DND-41 (cell line): ENCODE results near the gene CARNS1.
A peak's percentile ranks its signal among the peaks of the same experiment; 100 is the strongest.

Source experiments
- ATAC-seq: fragments of 200-7000 bp; cut with Tn5 transposase; 3 replicates; pipeline ENCODE4 v1.9.1; 2021; ENCODE audit warnings: low read depth; ENCODE audit not compliant: insufficient read depth
- DNase-seq: peaks from one replicate; pipeline ENCODE4 v3.0.0-alpha.2; 2020
- H2AFZ ChIP-seq: 2 replicates; pipeline ENCODE4 v1.6.0; 2012; ENCODE audit warnings: low read depth, low read length
- H3K27ac ChIP-seq: 2 replicates; pipeline ENCODE4 v1.5.1; 2012; ENCODE audit warnings: low read length, inconsistent platforms
- H3K27me3 ChIP-seq: fragments of 200-600 bp; sonication (generic); 2 replicates; pipeline ENCODE4 v1.6.0; 2012; ENCODE audit warnings: low read length, mild to moderate bottlenecking, inconsistent platforms; ENCODE audit not compliant: insufficient read depth, poor library complexity
- H3K36me3 ChIP-seq: 2 replicates; pipeline ENCODE4 v1.5.1; 2012; ENCODE audit warnings: low read length, inconsistent platforms; ENCODE audit not compliant: insufficient read depth
- H3K4me1 ChIP-seq: 2 replicates; pipeline ENCODE4 v1.5.1; 2012; ENCODE audit warnings: mild to moderate bottlenecking, low read length; ENCODE audit not compliant: insufficient read depth
- H3K4me2 ChIP-seq: 2 replicates; pipeline ENCODE4 v1.6.0; 2012; ENCODE audit warnings: mild to moderate bottlenecking, moderate library complexity, low read length, inconsistent platforms; ENCODE audit not compliant: insufficient read depth
- H3K4me3 ChIP-seq, 2 experiments: fragments of 200-600 bp in 1 of 2; shearing (Covaris generic) in 1 of 2; 2 replicates each; pipeline ENCODE4 v1.5.1; 2012 to 2016; ENCODE audit warnings: inconsistent platforms in 2 of 2, low read length in 2 of 2, mild to moderate bottlenecking in 2 of 2, low read depth in 1 of 2, moderate library complexity in 1 of 2
- H3K79me2 ChIP-seq: 2 replicates; pipeline ENCODE4 v1.6.0; 2012; ENCODE audit warnings: low read length, inconsistent platforms; ENCODE audit not compliant: insufficient read depth
- H3K9ac ChIP-seq: 2 replicates; pipeline ENCODE4 v1.6.0; 2012; ENCODE audit warnings: low read depth, mild to moderate bottlenecking, inconsistent platforms, low read length, moderate library complexity
- H3K9me3 ChIP-seq: 2 replicates; pipeline ENCODE4 v1.5.1; 2012; ENCODE audit warnings: low read length, moderate library complexity, mild to moderate bottlenecking, inconsistent platforms; ENCODE audit not compliant: insufficient read depth, severe bottlenecking
- H4K20me1 ChIP-seq: 2 replicates; pipeline ENCODE4 v1.6.0; 2012; ENCODE audit warnings: low read length; ENCODE audit not compliant: insufficient read depth
- CTCF ChIP-seq: IDR thresholded peaks from 2 replicates; pipeline ENCODE4 v1.5.1; 2012; ENCODE audit warnings: borderline replicate concordance, low read length, moderate library complexity, mild to moderate bottlenecking; ENCODE audit not compliant: poor library complexity, severe bottlenecking; ENCODE audit errors: extremely low read depth
- EZH2 ChIP-seq: IDR thresholded peaks from 3 replicates; pipeline ENCODE4 v1.6.1; 2012; ENCODE audit warnings: borderline replicate concordance, low read depth, mild to moderate bottlenecking, moderate library complexity, low read length, inconsistent platforms; ENCODE audit not compliant: severe bottlenecking

The CARNS1 gene

GRCh38 chr11:67415501-67416304, at the start of gene CARNS1:
TSS of gene CARNS1 (plus strand) at chr11:67415678. CDS start at chr11:67416200, 522 bp downstream.
- DNase-seq (no peak), ATAC-seq (no peak)
- Histone ChIP-seq H3K4me2 (peak within 1 kb of the TSS; percentile 95), H3K36me3 (peaks cover 6% of the 10 kb centered on the region; the same call in 1 of the 2 replicates), H2AFZ (no peak within 1 kb of the TSS), H3K27ac (peak within 1 kb of the TSS; percentile 93), H3K9me3 (no peaks in the 10 kb centered on the region), H3K4me3 (peak within 1 kb of the TSS in 1 of 2 experiments; percentile 44; a peak in 1 of 4 replicates), H3K79me2 (peaks cover 35% of the 10 kb centered on the region), H4K20me1 (no peaks in the 10 kb centered on the region), H3K4me1 (peaks cover 75% of the 10 kb centered on the region), H3K9ac (peak within 1 kb of the TSS; percentile 91), H3K27me3 (no peaks in the 10 kb centered on the region)
- TF ChIP-seq CTCF = no peak
- no peak for TF ChIP-seq EZH2

DNA sequence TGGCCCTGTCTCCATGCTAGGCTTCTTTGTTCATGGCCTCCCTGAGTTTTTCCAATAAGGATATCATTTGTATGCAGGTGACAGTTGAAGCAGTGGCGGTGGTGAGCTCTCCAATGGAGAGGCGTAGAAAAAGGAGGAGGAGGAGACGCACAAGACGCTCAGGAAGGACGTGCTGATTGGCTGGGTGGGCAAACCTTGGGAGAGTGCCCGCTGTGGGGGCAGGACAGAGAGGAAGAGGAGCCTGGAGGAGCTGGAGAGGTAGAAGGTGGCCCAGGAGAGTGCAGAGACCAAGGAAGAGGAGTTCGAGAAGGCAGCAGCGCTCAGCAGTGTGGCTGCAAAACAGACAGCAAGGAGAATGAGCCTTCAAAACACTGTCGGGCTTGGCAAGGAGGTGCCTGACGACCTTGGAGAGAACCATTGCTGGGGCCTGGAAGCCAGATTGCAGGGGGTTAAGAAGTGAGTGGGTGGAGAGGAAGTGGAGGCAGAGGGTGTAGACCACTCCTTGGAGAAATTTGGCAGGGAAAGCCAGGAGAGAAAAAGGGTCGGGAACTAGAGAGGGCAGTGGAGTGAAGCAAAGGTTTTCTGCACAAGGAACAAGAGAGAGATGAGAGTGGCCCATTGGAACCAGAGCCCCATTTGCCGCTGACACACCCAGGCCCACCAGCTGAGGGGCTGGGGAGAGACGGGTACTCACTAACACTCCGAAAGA, 49.6 kb upstream of the CARNS1 start:
- Histone ChIP-seq H3K27me3 (peaks cover 21% of the 10 kb centered on the region), H3K27ac (no peak overlapping the region), H3K79me2 (no peaks in the 10 kb centered on the region), H3K9ac (no peak overlapping the region), H2AFZ (no peak overlapping the region), H3K4me1 (peaks cover 9% of the 10 kb centered on the region), H3K4me3 (no peak overlapping the region), H4K20me1 (peaks cover 8% of the 10 kb centered on the region), H3K4me2 (no peak overlapping the region), H3K9me3 (no peaks in the 10 kb centered on the region), H3K36me3 (no peaks in the 10 kb centered on the region)
- DNase-seq (no peak), ATAC-seq (no peak)
- TF ChIP-seq CTCF = no peak
- no peak for TF ChIP-seq EZH2

DNA sequence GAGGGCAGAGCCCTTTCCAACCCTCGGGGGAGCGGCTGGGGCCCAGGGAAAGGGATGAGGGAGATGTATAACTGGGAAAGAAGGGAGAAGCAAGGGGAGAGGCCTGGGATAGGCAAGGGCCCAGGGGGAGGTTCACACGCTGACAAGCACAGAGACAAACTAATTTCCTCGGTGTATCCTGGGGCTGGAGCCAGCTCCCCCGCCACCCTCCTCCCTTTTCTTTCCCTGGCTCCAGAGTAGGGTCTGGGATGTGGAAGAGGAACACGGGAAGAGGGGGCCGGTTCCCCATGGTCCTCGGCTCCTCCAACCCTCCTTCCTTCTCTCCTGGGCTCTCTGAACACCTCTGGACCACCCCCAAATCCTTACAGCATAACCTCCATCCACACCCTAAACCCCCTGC, 48.9 kb upstream of the CARNS1 start:
- H3K27ac ChIP-seq = no peak overlapping the region
- TF ChIP-seq CTCF = no peak
- TF ChIP-seq EZH2 = no peak
- no peak overlapping the region for H2AFZ ChIP-seq
- ATAC-seq (no peak), DNase-seq (no peak)
- H3K36me3 ChIP-seq = no peaks in the 10 kb centered on the region
- no peaks in the 10 kb centered on the region for H3K79me2 ChIP-seq
- peaks cover 15% of the 10 kb centered on the region for H4K20me1 ChIP-seq
- H3K4me1 ChIP-seq = peaks cover 9% of the 10 kb centered on the region
- H3K9me3 ChIP-seq = no peaks in the 10 kb centered on the region
- H3K27me3 ChIP-seq = peaks cover 28% of the 10 kb centered on the region
- no peak overlapping the region for H3K4me3 ChIP-seq
- no peak overlapping the region for H3K9ac ChIP-seq
- H3K4me2 ChIP-seq = no peak overlapping the region
